ENCODE results near the gene SNAP25.

- TF ChIP-seq EZH2 (IDR thresholded peaks at IDR 0.05) = no peak
- TF ChIP-seq POLR2AphosphoS5 (IDR thresholded peaks at IDR 0.05; ENCODE audit: borderline replicate concordance, low read depth, low read length) = no peak
Observed at GRCh38 chr20:10213526-10213925, 5.1 kb upstream of the SNAP25 start.

Data from SK-N-MC (cell line).